Mononuclear cell (primary cell): Measurements from ENCODE around the gene AGAP9. TPM values are rescaled to one million over a fixed set of nuclear protein-coding genes. Genes with fewer than 3 reads are reported as not detected.
A peak's percentile ranks its signal among the peaks of the same experiment; 100 is the strongest.
"Not testable (repeated sequence)": the region's sequence is repeated elsewhere in the genome, so short reads cannot be mapped to it uniquely, and the experiment has no call there.

ENCODE experiments used
- H3K27me3 ChIP-seq: 2 replicates; pipeline ENCODE4 v1.6.0; 2011; ENCODE audit warnings: low read length, control low read depth; ENCODE audit not compliant: insufficient read depth
- H3K4me1 ChIP-seq: 2 replicates; pipeline ENCODE4 v1.5.1; 2011; ENCODE audit warnings: mild to moderate bottlenecking, low read length, control low read depth; ENCODE audit not compliant: insufficient read depth
- H3K4me3 ChIP-seq: 2 replicates; pipeline ENCODE4 v1.5.1; 2011; ENCODE audit warnings: mild to moderate bottlenecking, low read length, moderate library complexity
- H3K9me3 ChIP-seq: 2 replicates; pipeline ENCODE4 v1.5.1; 2011; ENCODE audit warnings: low read depth, mild to moderate bottlenecking, control low read depth, low read length
- total RNA-seq: library from RNA; depleted of rRNA; stranded (reverse); fragments of >200 nt; gene quantifications from one replicate; pipeline ENCODE4 v1.2.3, GENCODE V29; 2012

Gene AGAP9
- total RNA-seq, 1 donor = 10.6 TPM

DNA sequence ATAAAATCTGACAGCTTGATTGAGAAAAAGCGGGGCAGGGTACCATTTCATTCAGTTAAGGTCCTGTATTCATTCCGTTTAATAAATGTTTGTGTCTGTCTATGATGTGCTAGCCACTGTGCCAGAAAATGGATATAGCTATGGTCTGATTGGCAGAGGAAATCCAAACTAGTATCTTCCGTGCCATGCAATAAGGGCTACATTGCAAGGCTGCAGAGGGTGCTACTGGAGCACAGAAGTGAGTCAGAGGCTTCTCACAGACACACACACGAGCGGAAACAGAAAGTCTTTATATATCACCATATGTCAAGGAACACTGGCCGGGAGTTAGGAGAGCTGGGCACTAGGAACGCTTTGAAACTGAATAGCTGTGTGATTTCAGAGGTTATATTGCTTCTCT lies 29.3 kb upstream of the AGAP9 start:
- not testable (repeated sequence) for H3K4me1 ChIP-seq, H3K27me3 ChIP-seq, H3K9me3 ChIP-seq
- peak overlapping the region; percentile 59 for H3K4me3 ChIP-seq

DNA sequence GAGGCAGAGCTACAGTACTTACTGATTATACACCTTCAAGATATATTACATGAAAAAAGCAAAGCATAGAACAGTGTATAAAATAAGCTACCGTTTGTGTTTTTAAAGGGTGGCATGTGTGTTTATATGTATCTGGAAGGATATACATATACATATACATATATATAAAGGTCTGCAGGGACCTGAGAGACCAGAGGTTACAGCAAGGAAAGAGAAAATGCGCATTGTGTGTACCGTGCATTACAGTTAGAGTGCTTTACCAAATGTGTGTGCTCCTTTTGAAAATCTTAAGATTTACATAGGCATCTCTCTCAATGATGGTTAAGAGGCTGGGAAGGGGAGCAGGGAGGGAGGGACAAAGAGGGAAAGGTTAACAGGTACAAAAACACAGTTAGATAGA lies 23.8 kb upstream of the AGAP9 start:
- not testable (repeated sequence) for H3K9me3 ChIP-seq, H3K27me3 ChIP-seq, H3K4me1 ChIP-seq, H3K4me3 ChIP-seq

- H3K27me3 ChIP-seq, H3K4me3 ChIP-seq, H3K9me3 ChIP-seq, H3K4me1 ChIP-seq: not testable (repeated sequence)
Measured at GRCh38 chr10:47536430-47536829, 13.0 kb upstream of the AGAP9 start.

DNA sequence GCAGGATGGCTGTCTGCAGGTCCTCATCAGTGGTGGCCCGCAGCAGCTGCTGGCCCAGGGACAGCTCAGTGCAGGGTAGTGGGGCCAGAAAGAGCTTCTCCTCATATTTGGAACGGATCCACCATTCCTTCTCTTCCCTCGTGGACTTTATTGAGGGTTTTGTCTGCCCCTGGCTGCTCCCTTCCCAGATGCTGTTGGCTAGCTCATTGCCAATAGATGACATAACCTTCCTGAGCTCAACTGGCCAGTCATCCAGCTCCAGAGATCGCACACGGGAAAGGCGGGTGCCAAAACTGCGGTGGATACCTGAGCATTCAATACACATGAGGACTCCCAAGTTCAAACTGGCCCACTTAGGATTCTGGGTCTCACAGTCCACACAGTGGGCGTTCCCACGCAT lies 21.1 kb downstream of the AGAP9 start:
- H3K9me3 ChIP-seq, H3K4me1 ChIP-seq, H3K27me3 ChIP-seq, H3K4me3 ChIP-seq: not testable (repeated sequence)

- H3K27me3 ChIP-seq, H3K9me3 ChIP-seq, H3K4me3 ChIP-seq, H3K4me1 ChIP-seq: not testable (repeated sequence)
Measured at GRCh38 chr10:47494226-47494625, 29.2 kb downstream of the AGAP9 start.

GRCh38 chr10:47491600-47491999 lies 31.8 kb downstream of the AGAP9 start, which contains the start of gene FAM25G:
FAM25G (minus strand) TSS chr10:47491700; CDS start chr10:47491674, 26 bp downstream.
- H3K4me1 ChIP-seq, H3K9me3 ChIP-seq, H3K27me3 ChIP-seq, H3K4me3 ChIP-seq: not testable (repeated sequence)

GRCh38 chr10:47489630-47490029 lies 33.8 kb downstream of the AGAP9 start:
- not testable (repeated sequence) for H3K4me1 ChIP-seq, H3K27me3 ChIP-seq, H3K4me3 ChIP-seq, H3K9me3 ChIP-seq

DNA sequence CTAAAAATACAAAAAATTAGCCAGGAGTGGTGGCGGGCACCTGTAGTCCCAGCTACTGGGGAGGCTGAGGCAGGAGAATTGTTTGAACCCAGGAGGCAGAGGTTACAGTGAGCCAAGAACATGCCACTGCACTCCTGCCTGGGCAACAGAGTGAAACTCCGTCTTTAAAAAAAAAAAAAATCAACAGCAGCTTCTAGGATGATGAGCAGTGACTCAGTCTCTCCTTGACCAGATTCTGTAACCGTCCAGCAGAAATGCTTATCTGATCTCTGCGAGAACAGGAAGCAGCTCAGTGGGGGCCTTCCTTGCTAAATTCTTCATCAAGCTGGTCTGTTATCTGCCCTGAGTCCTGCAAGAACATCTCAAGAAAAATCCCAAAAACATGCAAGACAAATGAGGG lies 37.5 kb downstream of the AGAP9 start:
- H3K4me1 ChIP-seq, H3K9me3 ChIP-seq, H3K27me3 ChIP-seq, H3K4me3 ChIP-seq: not testable (repeated sequence)

GRCh38 chr10:47484786-47485185 lies 38.7 kb downstream of the AGAP9 start:
- not testable (repeated sequence) for H3K9me3 ChIP-seq, H3K27me3 ChIP-seq, H3K4me1 ChIP-seq, H3K4me3 ChIP-seq

DNA sequence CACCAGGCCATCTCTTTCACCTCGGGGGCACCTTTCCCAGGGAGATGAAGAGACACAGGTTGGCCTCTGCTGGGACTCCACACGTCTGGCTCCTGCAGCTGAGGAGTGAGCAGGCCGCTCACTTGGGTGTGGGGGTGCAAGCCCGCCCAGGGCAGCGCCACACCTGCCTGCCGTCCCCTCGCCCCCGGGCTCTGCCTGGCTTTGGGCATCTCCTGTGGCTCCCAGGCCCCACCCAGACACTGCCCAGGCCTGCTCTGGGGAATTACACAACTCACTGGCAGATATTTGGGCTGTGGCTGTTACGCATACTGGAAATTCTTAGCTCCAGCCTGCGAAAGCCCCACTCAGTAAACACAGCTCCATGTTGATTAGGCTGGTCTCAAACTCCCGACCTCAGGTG lies 39.5 kb downstream of the AGAP9 start, which contains the start of gene ANXA8:
Gene ANXA8, minus strand, starts transcription at position 193 of the 400 bp plus-strand sequence. Its CDS starts 182 bp downstream, at position 11.
- not testable (repeated sequence) for H3K4me1 ChIP-seq, H3K27me3 ChIP-seq, H3K4me3 ChIP-seq, H3K9me3 ChIP-seq

DNA sequence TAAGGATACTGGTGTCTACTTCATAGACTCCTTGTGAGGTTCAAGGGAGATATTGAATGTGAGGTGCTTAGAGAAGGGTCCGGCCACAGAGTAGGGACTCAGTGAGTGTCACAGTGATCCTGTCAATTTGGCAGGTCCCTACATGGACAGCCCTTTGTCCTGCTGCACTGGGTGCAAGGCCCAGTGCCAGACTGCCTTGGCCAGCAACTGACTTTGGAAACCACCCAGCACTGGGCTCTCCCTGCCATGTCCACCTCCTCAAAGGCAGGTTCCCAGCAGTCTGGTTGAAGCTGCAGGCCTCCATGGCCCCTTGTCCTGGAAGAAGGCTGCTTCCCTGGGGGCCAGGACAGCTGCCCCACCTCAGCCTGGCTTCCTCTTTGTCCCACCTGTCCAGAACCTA lies 41.1 kb downstream of the AGAP9 start:
- not testable (repeated sequence) for H3K4me1 ChIP-seq, H3K9me3 ChIP-seq, H3K27me3 ChIP-seq, H3K4me3 ChIP-seq

- not testable (repeated sequence) for H3K4me1 ChIP-seq, H3K9me3 ChIP-seq, H3K4me3 ChIP-seq, H3K27me3 ChIP-seq
Measured at GRCh38 chr10:47481768-47482181, 41.7 kb downstream of the AGAP9 start.

DNA sequence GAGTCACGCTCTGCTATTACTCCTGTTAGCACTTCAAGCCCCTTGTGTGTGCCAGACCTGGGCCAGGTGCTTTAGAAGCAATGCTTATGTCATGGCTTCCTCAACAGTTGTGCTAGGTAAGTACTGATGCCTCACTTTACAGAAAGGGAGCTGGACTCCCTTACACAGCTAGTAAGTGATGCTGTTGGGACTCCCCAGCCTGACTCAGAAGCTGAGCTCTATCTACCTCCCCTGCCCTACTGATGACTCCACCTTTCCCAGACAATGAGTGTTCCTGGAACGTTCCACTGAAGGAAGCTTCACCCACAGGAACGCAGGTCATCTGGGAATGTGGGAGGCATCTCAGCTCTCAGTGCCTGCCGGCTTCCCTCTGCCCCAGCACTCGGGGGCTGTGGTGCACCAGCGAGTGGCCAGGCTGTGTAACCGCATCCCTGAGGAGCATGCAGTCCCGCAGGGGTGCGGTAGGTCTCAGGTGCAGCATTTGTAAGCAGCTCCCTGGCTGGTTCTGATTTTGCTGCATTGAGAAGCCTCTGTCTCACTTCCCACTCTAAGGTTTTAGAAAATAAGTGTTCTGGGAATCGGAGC lies 42.2 kb downstream of the AGAP9 start:
- H3K27me3 ChIP-seq, H3K9me3 ChIP-seq, H3K4me3 ChIP-seq, H3K4me1 ChIP-seq: not testable (repeated sequence)

GRCh38 chr10:47480133-47480532 lies 43.3 kb downstream of the AGAP9 start:
- H3K4me3 ChIP-seq, H3K27me3 ChIP-seq, H3K9me3 ChIP-seq, H3K4me1 ChIP-seq: not testable (repeated sequence)

- H3K4me3 ChIP-seq, H3K27me3 ChIP-seq, H3K9me3 ChIP-seq, H3K4me1 ChIP-seq: not testable (repeated sequence)
Measured at GRCh38 chr10:47478114-47478513, 45.3 kb downstream of the AGAP9 start.

DNA sequence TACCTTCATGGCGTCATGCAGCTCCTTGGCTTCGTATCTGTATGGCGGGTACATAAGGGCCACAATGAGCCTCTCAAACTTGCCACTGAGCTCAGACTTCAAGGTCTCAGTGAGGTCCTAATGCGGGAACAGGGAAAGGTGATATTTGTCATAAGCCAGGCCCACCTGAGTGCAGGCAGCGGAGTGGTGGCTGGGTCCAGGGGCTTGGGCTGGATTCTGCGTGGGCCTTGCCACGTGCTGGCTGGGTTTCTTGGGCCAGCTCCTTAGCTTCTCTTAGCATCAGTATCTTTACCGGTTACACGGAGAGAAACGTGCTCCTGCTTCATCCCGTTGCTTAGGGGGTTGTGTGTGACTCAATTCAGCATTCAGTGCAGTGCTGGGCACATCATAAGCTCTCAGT lies 46.4 kb downstream of the AGAP9 start:
- not testable (repeated sequence) for H3K4me1 ChIP-seq, H3K9me3 ChIP-seq, H3K27me3 ChIP-seq, H3K4me3 ChIP-seq

GRCh38 chr10:47475101-47475500 lies 48.3 kb downstream of the AGAP9 start:
- H3K4me1 ChIP-seq, H3K27me3 ChIP-seq, H3K9me3 ChIP-seq, H3K4me3 ChIP-seq: not testable (repeated sequence)
